ENCODE results near the gene SMAD6. TPM values are rescaled to one million over a fixed set of nuclear protein-coding genes. Genes with fewer than 3 reads are reported as not detected.

SMAD6 gene
- total RNA-seq, 2 donors from 2014 or later: 14.0 to 25.4 TPM

DNA sequence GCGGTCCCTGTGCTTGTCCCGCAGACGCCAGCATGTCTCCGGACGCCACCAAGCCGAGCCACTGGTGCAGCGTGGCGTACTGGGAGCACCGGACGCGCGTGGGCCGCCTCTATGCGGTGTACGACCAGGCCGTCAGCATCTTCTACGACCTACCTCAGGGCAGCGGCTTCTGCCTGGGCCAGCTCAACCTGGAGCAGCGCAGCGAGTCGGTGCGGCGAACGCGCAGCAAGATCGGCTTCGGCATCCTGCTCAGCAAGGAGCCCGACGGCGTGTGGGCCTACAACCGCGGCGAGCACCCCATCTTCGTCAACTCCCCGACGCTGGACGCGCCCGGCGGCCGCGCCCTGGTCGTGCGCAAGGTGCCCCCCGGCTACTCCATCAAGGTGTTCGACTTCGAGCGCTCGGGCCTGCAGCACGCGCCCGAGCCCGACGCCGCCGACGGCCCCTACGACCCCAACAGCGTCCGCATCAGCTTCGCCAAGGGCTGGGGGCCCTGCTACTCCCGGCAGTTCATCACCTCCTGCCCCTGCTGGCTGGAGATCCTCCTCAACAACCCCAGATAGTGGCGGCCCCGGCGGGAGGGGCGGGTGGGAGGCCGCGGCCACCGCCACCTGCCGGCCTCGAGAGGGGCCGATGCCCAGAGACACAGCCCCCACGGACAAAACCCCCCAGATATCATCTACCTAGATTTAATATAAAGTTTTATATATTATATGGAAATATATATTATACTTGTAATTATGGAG lies 79.1 kb downstream of the SMAD6 start:
- Histone ChIP-seq H3K27me3 (no peaks in the 10 kb centered on the region), H3K27ac (no peak overlapping the region), H3K9me3 (no peaks in the 10 kb centered on the region), H3K4me3 (no peak overlapping the region), H3K4me1 (peaks cover 13% of the 10 kb centered on the region), H3K36me3 (replicated peaks in 1 of 2; ENCODE audit: insufficient read depth in 1 of 2, low read depth in 2 of 2) (no peaks in the 10 kb centered on the region)
- ATAC-seq: no peak
- intact Hi-C loops (cut with DNase I): no loop called here
- DNase-seq: no peak
- TF ChIP-seq, protein P1, sequence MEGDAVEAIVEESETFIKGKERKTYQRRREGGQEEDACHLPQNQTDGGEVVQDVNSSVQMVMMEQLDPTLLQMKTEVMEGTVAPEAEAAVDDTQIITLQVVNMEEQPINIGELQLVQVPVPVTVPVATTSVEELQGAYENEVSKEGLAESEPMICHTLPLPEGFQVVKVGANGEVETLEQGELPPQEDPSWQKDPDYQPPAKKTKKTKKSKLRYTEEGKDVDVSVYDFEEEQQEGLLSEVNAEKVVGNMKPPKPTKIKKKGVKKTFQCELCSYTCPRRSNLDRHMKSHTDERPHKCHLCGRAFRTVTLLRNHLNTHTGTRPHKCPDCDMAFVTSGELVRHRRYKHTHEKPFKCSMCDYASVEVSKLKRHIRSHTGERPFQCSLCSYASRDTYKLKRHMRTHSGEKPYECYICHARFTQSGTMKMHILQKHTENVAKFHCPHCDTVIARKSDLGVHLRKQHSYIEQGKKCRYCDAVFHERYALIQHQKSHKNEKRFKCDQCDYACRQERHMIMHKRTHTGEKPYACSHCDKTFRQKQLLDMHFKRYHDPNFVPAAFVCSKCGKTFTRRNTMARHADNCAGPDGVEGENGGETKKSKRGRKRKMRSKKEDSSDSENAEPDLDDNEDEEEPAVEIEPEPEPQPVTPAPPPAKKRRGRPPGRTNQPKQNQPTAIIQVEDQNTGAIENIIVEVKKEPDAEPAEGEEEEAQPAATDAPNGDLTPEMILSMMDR (IDR thresholded peaks at IDR 0.05): no peak
- no peak for TF ChIP-seq POLR2A (IDR thresholded peaks at IDR 0.05)
- WGBS, 2 donors: 96 to 97% methylated on average over 28 to 71 of the region's 73 CpGs

DNA sequence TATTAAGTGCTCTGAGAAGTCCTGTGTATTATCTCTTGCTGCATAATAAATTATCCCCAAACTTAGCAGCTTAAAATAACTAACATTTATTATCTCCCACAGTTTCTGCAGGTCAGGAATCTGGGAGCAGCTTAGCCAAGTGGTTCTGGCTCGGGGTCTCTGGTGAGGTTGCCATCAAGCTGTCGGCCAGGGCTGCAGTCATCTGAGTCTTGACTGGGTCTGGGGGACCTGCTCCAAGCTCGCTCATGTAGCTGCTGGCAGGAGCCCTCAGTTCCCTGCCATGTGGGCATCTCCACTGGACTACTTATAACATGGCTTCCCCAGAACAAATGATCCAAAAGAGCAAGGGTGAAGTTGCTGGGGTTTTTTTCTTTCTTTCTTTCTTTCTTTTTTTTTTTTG lies 80.7 kb downstream of the SMAD6 start:
- no peak for DNase-seq
- 90 to 95% methylated on average over 3 of the region's 3 CpGs for WGBS, 2 donors
- intact Hi-C loops (cut with DNase I): no loop called here

DNA sequence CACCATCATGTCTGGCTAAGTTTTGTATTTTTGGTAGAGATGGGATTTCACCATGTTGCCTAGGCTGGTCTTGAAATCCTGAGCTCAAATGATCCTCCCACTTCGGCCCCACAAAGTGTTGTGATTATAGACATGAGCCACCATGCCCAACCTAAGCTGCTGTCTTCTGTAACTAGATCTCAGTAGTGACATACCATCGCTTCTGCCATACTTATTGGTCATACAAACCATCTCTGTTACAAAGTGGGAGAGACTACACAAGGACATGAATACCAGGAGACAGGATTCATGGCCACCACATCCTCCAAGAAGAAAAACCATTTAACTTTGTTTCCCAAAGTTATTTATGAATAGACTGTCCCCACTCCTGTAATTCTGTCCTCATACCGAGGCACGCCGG lies 81.3 kb downstream of the SMAD6 start:
- ATAC-seq (no peak), DNase-seq (no peak)
- H3K27me3 ChIP-seq: no peaks in the 10 kb centered on the region
- no peaks in the 10 kb centered on the region for H3K9me3 ChIP-seq
- 91 to 94% methylated on average over 5 of the region's 5 CpGs for WGBS, 2 donors
- peaks cover 13% of the 10 kb centered on the region for H3K4me1 ChIP-seq
- TF ChIP-seq POLR2A (IDR thresholded peaks at IDR 0.05): no peak
- TF ChIP-seq, protein P1 (IDR thresholded peaks at IDR 0.05): no peak
- H3K36me3 ChIP-seq (replicated peaks in 1 of 2; ENCODE audit: insufficient read depth in 1 of 2, low read depth in 2 of 2): no peaks in the 10 kb centered on the region
- intact Hi-C loops (cut with DNase I): no loop called here
- H3K4me3 ChIP-seq: no peak overlapping the region
- no peak overlapping the region for H3K27ac ChIP-seq

More for the DNA sequence above, 80.7 kb downstream of the SMAD6 start:
- H3K27me3 ChIP-seq: no peaks in the 10 kb centered on the region
- H3K9me3 ChIP-seq: no peaks in the 10 kb centered on the region
- no peak overlapping the region for H3K4me3 ChIP-seq
- no peaks in the 10 kb centered on the region for H3K36me3 ChIP-seq (replicated peaks in 1 of 2; ENCODE audit: insufficient read depth in 1 of 2, low read depth in 2 of 2)
- H3K4me1 ChIP-seq: peaks cover 13% of the 10 kb centered on the region
- no peak for ATAC-seq
- H3K27ac ChIP-seq: no peak overlapping the region
- TF ChIP-seq POLR2A (IDR thresholded peaks at IDR 0.05): no peak
- TF ChIP-seq, protein P1 (IDR thresholded peaks at IDR 0.05): no peak

DNA sequence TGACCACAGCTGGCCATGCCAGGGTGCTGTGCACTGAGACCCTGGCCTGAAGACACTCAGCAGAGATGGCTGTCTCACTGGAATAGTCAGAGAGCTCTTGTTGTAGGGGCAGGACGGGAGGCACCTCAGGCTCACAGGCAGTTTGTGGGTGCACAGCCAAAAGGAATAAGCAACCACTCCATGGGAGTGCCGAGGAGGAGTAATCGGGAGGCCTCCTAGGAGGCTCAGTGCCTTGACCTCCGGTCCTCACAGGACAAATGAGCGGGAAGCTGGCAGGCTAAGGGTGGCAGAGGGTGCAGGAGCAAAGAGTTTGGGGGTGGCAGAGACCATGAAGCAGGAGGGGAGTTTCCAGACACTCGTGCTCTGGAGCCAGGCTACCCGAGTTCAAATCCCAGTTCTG lies 81.7 kb downstream of the SMAD6 start:
- Histone ChIP-seq H3K36me3 (replicated peaks in 1 of 2; ENCODE audit: insufficient read depth in 1 of 2, low read depth in 2 of 2) (no peaks in the 10 kb centered on the region), H3K27me3 (no peaks in the 10 kb centered on the region), H3K4me3 (no peak overlapping the region), H3K9me3 (no peaks in the 10 kb centered on the region), H3K4me1 (peaks cover 13% of the 10 kb centered on the region), H3K27ac (no peak overlapping the region)
- ATAC-seq (no peak), DNase-seq (no peak)
- WGBS, 2 donors: 88 to 91% methylated on average over 7 of the region's 7 CpGs
- TF ChIP-seq POLR2A (IDR thresholded peaks at IDR 0.05): no peak
- TF ChIP-seq, protein P1 (IDR thresholded peaks at IDR 0.05): no peak
- intact Hi-C loops (cut with DNase I): no loop called here

DNA sequence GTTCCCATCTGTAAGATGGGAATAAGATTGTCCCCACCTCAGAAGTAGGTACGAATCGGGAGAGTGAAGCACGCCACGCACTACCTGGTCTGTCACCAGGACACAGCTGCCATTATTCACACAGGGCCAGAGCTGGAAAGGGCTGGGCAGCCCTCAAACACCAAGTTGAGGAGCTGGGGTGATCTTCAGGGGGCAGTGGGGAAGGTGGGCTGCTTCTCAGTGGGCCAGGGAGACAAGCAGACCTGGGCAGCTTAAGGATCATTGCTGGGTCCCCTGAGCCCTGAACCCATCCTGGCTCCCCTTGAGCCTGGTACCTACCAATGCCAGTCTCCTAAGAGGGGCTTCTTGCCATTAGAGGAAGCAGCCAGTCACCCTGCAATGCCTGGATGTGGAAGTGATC lies 82.1 kb downstream of the SMAD6 start:
- Histone ChIP-seq H3K36me3 (replicated peaks in 1 of 2; ENCODE audit: insufficient read depth in 1 of 2, low read depth in 2 of 2) (no peaks in the 10 kb centered on the region), H3K27me3 (no peaks in the 10 kb centered on the region), H3K4me3 (no peak overlapping the region), H3K27ac (no peak overlapping the region), H3K4me1 (peaks cover 13% of the 10 kb centered on the region), H3K9me3 (no peaks in the 10 kb centered on the region)
- no peak for TF ChIP-seq POLR2A (IDR thresholded peaks at IDR 0.05)
- TF ChIP-seq, protein P1 (IDR thresholded peaks at IDR 0.05): no peak
- WGBS, 2 donors: 69 to 93% methylated on average over 4 of the region's 4 CpGs
- DNase-seq: no peak
- ATAC-seq: no peak
- intact Hi-C loops (cut with DNase I): no loop called here

Data from body of pancreas (tissue), 4 donors.